IMR-90 (cell line): ENCODE results near the gene ACSL4. TPM values are rescaled to one million over a fixed set of nuclear protein-coding genes. Genes with fewer than 3 reads are reported as not detected.

ENCODE experiments used
- ATAC-seq: fragments of 200-7000 bp; cut with Tn5 transposase; 2 replicates; pipeline ENCODE4 v1.9.1; 2020; ENCODE audit warnings: low read depth, mild to moderate bottlenecking, moderate library complexity
- BruUV-seq: library from RNA; stranded (reverse); fragments of 400-500 nt; replicated peaks from 2 replicates; lab custom pipeline; 2021; lab: Mats Ljungman, UMichigan
- CTCF ChIA-PET: fragments of 300-600 bp; formaldehyde crosslinking; extraction: SDS; loops from one replicate; lab custom pipeline; 2021; ENCODE audit warnings: antibody characterized with exemption; lab: Yijun Ruan, JAX
- POLR2A ChIA-PET: fragments of 300-600 bp; sonication (Branson Sonifier 250); formaldehyde crosslinking; loops from one replicate; lab custom pipeline; 2022; ENCODE audit warnings: antibody characterized with exemption; ENCODE audit not compliant: unreplicated experiment; lab: Charles Lee
- DNase-seq: peaks from one replicate; pipeline ENCODE4 v3.0.0; 2013
- H2AFZ ChIP-seq: replicated peaks from 2 replicates; pipeline ENCODE3; 2013; ENCODE audit warnings: low read length, mild to moderate bottlenecking; ENCODE audit not compliant: poor library complexity
- H2AK5ac ChIP-seq: 2 replicates; pipeline ENCODE4 v1.6.1; 2013; ENCODE audit warnings: low read depth, low read length, inconsistent platforms
- H2AK9ac ChIP-seq: replicated peaks from 2 replicates; pipeline ENCODE3; 2013; ENCODE audit warnings: mild to moderate bottlenecking, low read depth, low read length, moderate library complexity; ENCODE audit not compliant: poor library complexity
- H2BK120ac ChIP-seq: 2 replicates; pipeline ENCODE4 v1.6.1; 2013; ENCODE audit warnings: low read depth, low read length, inconsistent platforms
- H2BK15ac ChIP-seq: 3 replicates; pipeline ENCODE4 v1.6.1; 2013; ENCODE audit warnings: low read depth, low read length, inconsistent platforms
- H2BK20ac ChIP-seq: 2 replicates; pipeline ENCODE4 v1.6.1; 2013; ENCODE audit warnings: low read depth, mild to moderate bottlenecking, inconsistent platforms, low read length, moderate library complexity
- H2BK5ac ChIP-seq: 2 replicates; pipeline ENCODE4 v1.6.1; 2013; ENCODE audit warnings: mild to moderate bottlenecking, low read depth, low read length, inconsistent platforms; ENCODE audit not compliant: poor library complexity, severe bottlenecking
- H3K14ac ChIP-seq: replicated peaks from 2 replicates; pipeline ENCODE4 v1.6.1; 2013; ENCODE audit warnings: low read depth, low read length, inconsistent platforms
- H3K18ac ChIP-seq: 2 replicates; pipeline ENCODE4 v1.6.1; 2013; ENCODE audit warnings: low read depth, low read length, control low read depth
- H3K23ac ChIP-seq: 2 replicates; pipeline ENCODE4 v1.6.1; 2013; ENCODE audit warnings: low read depth, low read length, inconsistent platforms
- H3K27ac ChIP-seq: 2 replicates; pipeline ENCODE4 v1.5.1; 2013; ENCODE audit warnings: mild to moderate bottlenecking, control low read depth, low read length; ENCODE audit not compliant: insufficient read depth
- H3K27me3 ChIP-seq: 2 replicates; pipeline ENCODE4 v1.6.1; 2013; ENCODE audit warnings: low read length; ENCODE audit not compliant: control insufficient read depth, insufficient read depth
- H3K36me3 ChIP-seq: 2 replicates; pipeline ENCODE4 v1.6.1; 2013; ENCODE audit warnings: low read length, mixed read lengths; ENCODE audit not compliant: control insufficient read depth, insufficient read depth
- H3K4ac ChIP-seq: 2 replicates; pipeline ENCODE4 v1.6.1; 2013; ENCODE audit warnings: low read depth, low read length, inconsistent platforms
- H3K4me1 ChIP-seq: 2 replicates; pipeline ENCODE4 v1.6.1; 2013; ENCODE audit warnings: low read length, mixed read lengths; ENCODE audit not compliant: control insufficient read depth, insufficient read depth
- H3K4me2 ChIP-seq: 2 replicates; pipeline ENCODE4 v1.6.1; 2013; ENCODE audit warnings: low read depth, mild to moderate bottlenecking, control low read depth, low read length, moderate library complexity
- H3K4me3 ChIP-seq: 2 replicates; pipeline ENCODE4 v1.5.1; 2013; ENCODE audit warnings: low read depth, mild to moderate bottlenecking, control low read depth, low read length, moderate library complexity; ENCODE audit not compliant: insufficient read depth
- H3K56ac ChIP-seq: 2 replicates; pipeline ENCODE4 v1.6.1; 2013; ENCODE audit warnings: low read length, inconsistent platforms; ENCODE audit not compliant: insufficient read depth; ENCODE audit errors: extremely low read depth
- H3K79me1 ChIP-seq, 2 experiments: 2 replicates each; pipeline ENCODE4 v1.6.1; 2013; ENCODE audit warnings: low read length in 2 of 2, inconsistent platforms in 1 of 2, low read depth in 1 of 2
- H3K9ac ChIP-seq: 2 replicates; pipeline ENCODE4 v1.6.1; 2013; ENCODE audit warnings: low read depth, low read length, control low read depth
- H3K9me1 ChIP-seq: 2 replicates; pipeline ENCODE4 v1.6.1; 2013; ENCODE audit warnings: low read length, inconsistent platforms; ENCODE audit not compliant: insufficient read depth
- H3K9me3 ChIP-seq: 2 replicates; pipeline ENCODE4 v1.6.1; 2013; ENCODE audit warnings: low read length; ENCODE audit not compliant: control insufficient read depth, insufficient read depth
- H4K20me1 ChIP-seq: 2 replicates; pipeline ENCODE4 v1.6.1; 2013; ENCODE audit warnings: low read length, inconsistent platforms; ENCODE audit not compliant: insufficient read depth
- H4K5ac ChIP-seq: 2 replicates; pipeline ENCODE4 v1.6.1; 2013; ENCODE audit warnings: mild to moderate bottlenecking, low read depth, low read length, control low read depth
- H4K8ac ChIP-seq, 2 experiments: 2 replicates each; pipeline ENCODE4 v1.6.1; 2013; ENCODE audit warnings: low read depth in 2 of 2, low read length in 2 of 2, control low read depth in 1 of 2, inconsistent platforms in 1 of 2
- H4K91ac ChIP-seq: 2 replicates; pipeline ENCODE4 v1.6.1; 2013; ENCODE audit warnings: low read depth, low read length, inconsistent platforms; ENCODE audit not compliant: insufficient read depth
- BHLHE40 ChIP-seq: fragments of 150-350 bp; IDR thresholded peaks from 2 replicates; pipeline ENCODE4 v1.6.1; 2016; ENCODE audit warnings: mild to moderate bottlenecking, low read depth, low read length
- CHD1 ChIP-seq: IDR thresholded peaks from 2 replicates; pipeline ENCODE4 v1.6.1; 2012; ENCODE audit warnings: low read depth, low read length, improper control_type of control experiment
- FOS ChIP-seq: fragments of 150-350 bp; IDR thresholded peaks from 2 replicates; pipeline ENCODE4 v1.6.1; 2016; ENCODE audit warnings: low read depth, low read length
- POLR2A ChIP-seq: IDR thresholded peaks from 2 replicates; pipeline ENCODE4 v1.6.1; 2012; ENCODE audit warnings: mild to moderate bottlenecking, low read depth, low read length
- RAD21 ChIP-seq: IDR thresholded peaks from 2 replicates; pipeline ENCODE4 v1.6.1; 2012; ENCODE audit warnings: low read length, improper control_type of control experiment
- SMC3 ChIP-seq: fragments of 150-350 bp; IDR thresholded peaks from 2 replicates; pipeline ENCODE4 v1.6.1; 2016; ENCODE audit warnings: low read depth, mild to moderate bottlenecking, antibody characterized with exemption, low read length, moderate library complexity
- USF2 ChIP-seq: fragments of 150-350 bp; IDR thresholded peaks from 2 replicates; pipeline ENCODE4 v1.6.1; 2017; ENCODE audit warnings: mild to moderate bottlenecking, antibody characterized with exemption, low read length, low read depth
- WGBS, 2 experiments: methylation state at CpG; one replicate each; pipeline versions ENCODE4 v1.1.5 to v1.1.7; 2013; ENCODE audit warnings: missing lambda C conversion rate in 2 of 2; ENCODE audit not compliant: insufficient read length in 1 of 2; ENCODE audit errors: extremely low coverage in 2 of 2; 5-methylcytosine and 5-hydroxymethylcytosine counted together
- dilution Hi-C: fragments of 300-500 bp; cut with HindIII; formaldehyde crosslinking; loops from one replicate; pipeline ENCODE4 v1.14.3; 2018; ENCODE audit warnings: low sequenced_read_pairs; ENCODE audit not compliant: unreplicated experiment
- in situ Hi-C: fragments of 300-500 bp; cut with MboI; formaldehyde crosslinking; loops from 3 replicates; pipeline ENCODE4 v1.14.3; 2019; ENCODE audit warnings: low sequenced_read_pairs, inconsistent platforms, mixed read lengths
- intact Hi-C: fragments of 100-400 bp; cut with micrococcal nuclease; formaldehyde crosslinking; loops from 2 replicates; pipeline ENCODE4 v1.10.0; 2022
- polyA plus RNA-seq, 3 experiments: library from polyadenylated mRNA; depleted of rRNA; stranded (reverse); fragments of >200 nt; gene quantifications; 2 replicates each; pipeline ENCODE4 v1.2.3, GENCODE V29; 2012; ENCODE audit warnings: low replicate concordance in 1 of 3
- total RNA-seq: library from RNA; depleted of rRNA; stranded (reverse); fragments of >200 nt; gene quantifications from 2 replicates; pipeline ENCODE4 v1.2.3, GENCODE V29; 2012

The ACSL4 gene
- total and polyA plus RNA-seq, 2 of the 4 experiments (the other 2 are of a cell fraction): 29.6 to 59.7 TPM

- Histone ChIP-seq H3K23ac (no peak overlapping the region), H3K9me1 (no peaks in the 10 kb centered on the region; the same call in 1 of the 2 replicates), H3K4me1 (no peaks in the 10 kb centered on the region), H3K4ac (no peak overlapping the region), H2BK120ac (no peak overlapping the region), H3K27me3 (no peaks in the 10 kb centered on the region), H3K18ac (no peak overlapping the region), H3K27ac (no peak overlapping the region), H3K4me3 (no peak overlapping the region), H2AFZ (no peak overlapping the region), H3K14ac (no peak overlapping the region), H3K56ac (no peak overlapping the region), H4K91ac (no peak overlapping the region), H3K9me3 (no peaks in the 10 kb centered on the region), H4K5ac (no peak overlapping the region), H2AK5ac (no peak overlapping the region), H2AK9ac (no peak overlapping the region), H3K9ac (no peak overlapping the region), H4K20me1 (no peaks in the 10 kb centered on the region; the same call in 1 of the 2 replicates), H2BK15ac (no peak overlapping the region), H2BK5ac (no peak overlapping the region), H3K36me3 (peaks cover 8% of the 10 kb centered on the region), H3K4me2 (no peak overlapping the region), H4K8ac (no peak overlapping the region), H2BK20ac (no peak overlapping the region), H3K79me1 (peaks cover 0 to 6% of the 10 kb centered on the region in 2 experiments; a peak in 2 of 4 replicates)
- in situ Hi-C loops (no loop called here), dilution Hi-C loops (no loop called here), intact Hi-C loops (no loop called here)
- BruUV-seq: no TSS peak
- CTCF ChIA-PET: interaction anchor here (0.6 kb wide), 1 partner anchor 245 kb away, joined by 6 read pairs; no protein-coding TSS in a partner anchor
- WGBS, 2 experiments: 70% methylated on average over 2 of the region's 4 CpGs; no CpG with 5 or more reads in 1 of the 2 experiments
- DNase-seq: no peak
- ATAC-seq: no peak
- POLR2A ChIA-PET: no interaction called here
- TF ChIP-seq USF2 (no peak), CHD1 (no peak), RAD21 (no peak), POLR2A (no peak), BHLHE40 (no peak), SMC3 (no peak), FOS (no peak)
Measured at GRCh38 chrX:109656774-109657173, 76.3 kb downstream of the ACSL4 start.
